ENCODE measurements around the gene DNAJB6. TPM values are rescaled to one million over a fixed set of nuclear protein-coding genes. Genes with fewer than 3 reads are reported as not detected.
A peak's percentile ranks its signal among the peaks of the same experiment; 100 is the strongest.

Gene DNAJB6
- total RNA-seq, 1 experiment from 2014 or later, result 201 TPM

DNA sequence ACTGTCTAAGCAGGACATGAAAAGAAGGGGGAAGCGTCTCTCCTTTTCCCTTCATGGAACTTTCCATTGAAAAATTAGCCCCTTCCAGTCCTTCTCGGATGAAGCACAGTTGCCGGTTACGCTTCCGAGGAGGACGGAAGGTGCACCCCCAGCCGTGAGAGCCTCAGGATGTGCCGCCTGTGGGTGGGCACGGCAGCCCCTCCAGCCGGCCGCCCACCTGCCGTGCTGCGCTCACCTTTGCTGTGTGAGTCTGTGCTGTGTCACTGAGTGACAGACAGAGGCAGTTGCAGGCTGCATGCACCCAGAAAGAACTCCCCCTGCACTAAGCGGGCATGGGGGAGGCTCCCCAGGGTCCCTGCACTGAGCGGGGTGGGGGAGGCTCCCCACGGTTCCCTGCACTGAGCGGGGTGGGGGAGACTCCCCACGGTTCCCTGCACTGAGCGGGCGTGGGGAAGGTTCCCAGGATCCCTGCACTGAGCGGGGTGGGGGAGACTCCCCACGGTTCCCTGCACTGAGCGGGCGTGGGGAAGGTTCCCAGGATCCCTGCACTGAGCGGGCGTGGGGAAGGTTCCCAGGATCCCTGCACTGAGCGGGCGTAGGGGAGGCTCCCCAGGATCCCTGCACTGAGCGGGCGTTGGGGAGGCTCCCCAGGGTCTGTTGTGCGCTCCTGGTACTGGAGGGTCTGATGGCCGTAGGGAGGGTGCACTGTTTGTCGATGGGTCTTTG is 74.2 kb downstream of the DNAJB6 start:
- no peak; the same call in 1 of the 2 replicates for ATAC-seq
- intact Hi-C loops (cut with micrococcal nuclease; ENCODE audit: unreplicated experiment), result no loop called here
- TF ChIP-seq SIN3A (IDR thresholded peaks at IDR 0.05; ENCODE audit: borderline replicate concordance, insufficient read depth, low read depth, low read length) (no peak), POLR2AphosphoS5 (IDR thresholded peaks at IDR 0.05; ENCODE audit: low read depth, low read length) (no peak), TCF7L2 (IDR thresholded peaks at IDR 0.05; ENCODE audit: low read depth, low read length) (no peak), REST (IDR thresholded peaks at IDR 0.05; ENCODE audit: insufficient read depth in 1 of 2, low read depth in 2 of 2, low read length in 1 of 2) (no peak)
- TF ChIP-seq, protein P1, sequence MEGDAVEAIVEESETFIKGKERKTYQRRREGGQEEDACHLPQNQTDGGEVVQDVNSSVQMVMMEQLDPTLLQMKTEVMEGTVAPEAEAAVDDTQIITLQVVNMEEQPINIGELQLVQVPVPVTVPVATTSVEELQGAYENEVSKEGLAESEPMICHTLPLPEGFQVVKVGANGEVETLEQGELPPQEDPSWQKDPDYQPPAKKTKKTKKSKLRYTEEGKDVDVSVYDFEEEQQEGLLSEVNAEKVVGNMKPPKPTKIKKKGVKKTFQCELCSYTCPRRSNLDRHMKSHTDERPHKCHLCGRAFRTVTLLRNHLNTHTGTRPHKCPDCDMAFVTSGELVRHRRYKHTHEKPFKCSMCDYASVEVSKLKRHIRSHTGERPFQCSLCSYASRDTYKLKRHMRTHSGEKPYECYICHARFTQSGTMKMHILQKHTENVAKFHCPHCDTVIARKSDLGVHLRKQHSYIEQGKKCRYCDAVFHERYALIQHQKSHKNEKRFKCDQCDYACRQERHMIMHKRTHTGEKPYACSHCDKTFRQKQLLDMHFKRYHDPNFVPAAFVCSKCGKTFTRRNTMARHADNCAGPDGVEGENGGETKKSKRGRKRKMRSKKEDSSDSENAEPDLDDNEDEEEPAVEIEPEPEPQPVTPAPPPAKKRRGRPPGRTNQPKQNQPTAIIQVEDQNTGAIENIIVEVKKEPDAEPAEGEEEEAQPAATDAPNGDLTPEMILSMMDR (IDR thresholded peaks at IDR 0.05), result no peak
- in situ Hi-C loops (cut with HindIII; ENCODE audit: low pct_unique_long_range_greater_than_20kb, low sequenced_read_pairs), result no loop called here
- H3K4me1 ChIP-seq (ENCODE audit: control insufficient read depth, insufficient read depth, low read length), result no peaks in the 10 kb centered on the region
- H3K4me3 ChIP-seq (ENCODE audit: low read depth in 2 of 2, low read length in 2 of 2), result no peak overlapping the region
- H3K9me3 ChIP-seq (ENCODE audit: control insufficient read depth, insufficient read depth, low read depth, low read length), result no peaks in the 10 kb centered on the region
- no peak for DNase-seq (ENCODE audit: low read depth, low spot score)
- CTCF ChIA-PET, result no interaction called here
- no TSS peak for BruUV-seq (replicated peaks)
- POLR2A ChIA-PET, result no interaction called here
- no peaks in the 10 kb centered on the region for H3K27me3 ChIP-seq (ENCODE audit: control insufficient read depth, insufficient read depth, low read length)
- H3K27ac ChIP-seq (ENCODE audit: low read length), result no peak overlapping the region
- peaks cover 2% of the 10 kb centered on the region for H3K36me3 ChIP-seq (ENCODE audit: control insufficient read depth, insufficient read depth, low read length)

GRCh38 chr7:157411580-157411979 is 74.8 kb downstream of the DNAJB6 start:
- TF ChIP-seq POLR2AphosphoS5 (IDR thresholded peaks at IDR 0.05; ENCODE audit: low read depth, low read length) (no peak), SIN3A (IDR thresholded peaks at IDR 0.05; ENCODE audit: borderline replicate concordance, insufficient read depth, low read depth, low read length) (no peak), REST (IDR thresholded peaks at IDR 0.05; ENCODE audit: insufficient read depth in 1 of 2, low read depth in 2 of 2, low read length in 1 of 2) (no peak), TCF7L2 (IDR thresholded peaks at IDR 0.05; ENCODE audit: low read depth, low read length) (no peak)
- TF ChIP-seq, protein P1 (IDR thresholded peaks at IDR 0.05), result no peak
- BruUV-seq (replicated peaks), result no TSS peak
- DNase-seq (ENCODE audit: low read depth, low spot score), result no peak
- H3K4me1 ChIP-seq (ENCODE audit: control insufficient read depth, insufficient read depth, low read length), result no peaks in the 10 kb centered on the region
- ATAC-seq, result peak; percentile 28
- POLR2A ChIA-PET, result no interaction called here
- in situ Hi-C loops (cut with HindIII; ENCODE audit: low pct_unique_long_range_greater_than_20kb, low sequenced_read_pairs), result no loop called here
- CTCF ChIA-PET, result no interaction called here
- H3K27ac ChIP-seq (ENCODE audit: low read length), result no peak overlapping the region
- peaks cover 3% of the 10 kb centered on the region for H3K36me3 ChIP-seq (ENCODE audit: control insufficient read depth, insufficient read depth, low read length)
- no peaks in the 10 kb centered on the region for H3K9me3 ChIP-seq (ENCODE audit: control insufficient read depth, insufficient read depth, low read depth, low read length)
- intact Hi-C loops (cut with micrococcal nuclease; ENCODE audit: unreplicated experiment), result no loop called here
- no peak overlapping the region for H3K4me3 ChIP-seq (ENCODE audit: low read depth in 2 of 2, low read length in 2 of 2)
- no peaks in the 10 kb centered on the region for H3K27me3 ChIP-seq (ENCODE audit: control insufficient read depth, insufficient read depth, low read length)
